ACC112 (cell line): ENCODE measurements around the gene TCF12.

Experiments
- H2AFZ ChIP-seq: fragments of 200-600 bp; sonication (generic); one replicate; pipeline ENCODE4 v1.6.0; 2017; ENCODE audit warnings: antibody characterized with exemption, low read length; ENCODE audit not compliant: unreplicated experiment
- H3K27ac ChIP-seq: fragments of 200-600 bp; sonication (generic); 2 replicates; pipeline ENCODE4 v1.5.1; 2014; ENCODE audit warnings: low read depth, mild to moderate bottlenecking, antibody characterized with exemption, low read length, moderate library complexity
- H3K27me3 ChIP-seq: fragments of 200-600 bp; sonication (generic); 2 replicates; pipeline ENCODE4 v1.6.1; 2014; ENCODE audit warnings: mild to moderate bottlenecking, antibody characterized with exemption, low read length, moderate library complexity, mixed read lengths; ENCODE audit not compliant: insufficient read depth
- H3K36me3 ChIP-seq: fragments of 200-600 bp; sonication (generic); 2 replicates; pipeline ENCODE4 v1.6.1; 2016; ENCODE audit warnings: mild to moderate bottlenecking, antibody characterized with exemption, low read length, moderate library complexity, mixed read lengths; ENCODE audit not compliant: insufficient read depth
- H3K4me1 ChIP-seq: fragments of 200-600 bp; sonication (generic); one replicate; pipeline ENCODE4 v1.6.1; 2016; ENCODE audit warnings: low read length, mixed read lengths; ENCODE audit not compliant: insufficient read depth, unreplicated experiment, control insufficient read depth
- H3K4me3 ChIP-seq: fragments of 200-600 bp; sonication (generic); 2 replicates; pipeline ENCODE4 v1.5.1; 2014; ENCODE audit warnings: mild to moderate bottlenecking, low read depth, low read length
- H3K79me2 ChIP-seq: fragments of 200-600 bp; sonication (generic); one replicate; pipeline ENCODE4 v1.6.0; 2016; ENCODE audit warnings: low read length; ENCODE audit not compliant: control insufficient read depth, unreplicated experiment, insufficient read depth

TCF12 gene

DNA sequence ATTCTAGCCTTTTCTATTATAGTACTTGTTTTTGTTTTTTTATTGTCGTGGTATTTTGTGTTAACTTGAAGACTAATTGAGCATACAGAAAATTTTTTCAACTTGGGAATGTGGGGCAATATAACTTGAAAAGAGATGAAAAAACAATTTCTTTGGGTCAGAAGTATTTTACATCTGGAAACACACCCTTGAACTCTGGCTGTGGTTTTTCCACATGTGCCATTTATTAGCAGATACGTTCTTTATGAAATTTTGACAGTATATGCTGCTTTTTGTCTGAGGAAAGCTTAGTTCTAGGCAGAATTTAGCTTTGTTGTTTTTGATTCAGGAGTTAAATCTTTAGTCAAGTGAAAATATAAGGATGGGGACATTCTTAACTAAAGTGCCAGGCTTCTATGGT lies 44.7 kb downstream of the TCF12 start:
- no peak overlapping the region for H3K4me3 ChIP-seq
- H3K4me1 ChIP-seq, result no peaks in the 10 kb centered on the region
- peaks cover 60% of the 10 kb centered on the region for H3K79me2 ChIP-seq
- H3K27me3 ChIP-seq, result no peaks in the 10 kb centered on the region
- H2AFZ ChIP-seq, result no peak overlapping the region
- H3K36me3 ChIP-seq, result no peaks in the 10 kb centered on the region
- H3K27ac ChIP-seq, result no peak overlapping the region

GRCh38 chr15:56963710-56964109 lies 45.3 kb downstream of the TCF12 start:
- Histone ChIP-seq H2AFZ (no peak overlapping the region), H3K27me3 (no peaks in the 10 kb centered on the region), H3K27ac (no peak overlapping the region), H3K79me2 (peaks cover 62% of the 10 kb centered on the region), H3K4me3 (no peak overlapping the region), H3K4me1 (no peaks in the 10 kb centered on the region), H3K36me3 (no peaks in the 10 kb centered on the region)

DNA sequence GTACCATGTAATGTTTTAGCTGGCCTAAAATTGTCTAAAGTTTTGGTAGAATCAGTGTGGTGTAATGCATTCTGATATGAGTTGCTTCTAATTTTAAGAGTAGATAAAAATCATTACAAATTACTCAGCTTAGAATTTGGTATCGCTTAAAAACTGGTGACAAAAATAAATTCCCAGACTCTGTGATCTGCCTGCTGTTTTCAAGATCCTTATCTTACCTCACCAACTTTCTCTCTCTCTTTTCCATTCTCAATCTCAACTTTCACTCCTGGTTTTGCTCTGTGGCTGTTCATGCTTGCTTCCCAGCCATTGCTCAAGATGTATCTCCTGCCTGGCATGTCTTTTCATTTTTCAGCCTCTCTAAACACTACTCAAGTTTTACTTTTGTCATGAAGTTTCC lies 45.7 kb downstream of the TCF12 start:
- Histone ChIP-seq H2AFZ (no peak overlapping the region), H3K4me1 (no peaks in the 10 kb centered on the region), H3K27ac (no peak overlapping the region), H3K27me3 (no peaks in the 10 kb centered on the region), H3K79me2 (peaks cover 66% of the 10 kb centered on the region), H3K36me3 (no peaks in the 10 kb centered on the region), H3K4me3 (no peak overlapping the region)

- H3K4me1 ChIP-seq, result no peaks in the 10 kb centered on the region
- no peak overlapping the region for H2AFZ ChIP-seq
- H3K27me3 ChIP-seq, result no peaks in the 10 kb centered on the region
- H3K4me3 ChIP-seq, result no peak overlapping the region
- H3K27ac ChIP-seq, result no peak overlapping the region
- H3K79me2 ChIP-seq, result peaks cover 65% of the 10 kb centered on the region
- H3K36me3 ChIP-seq, result no peaks in the 10 kb centered on the region
Measured at GRCh38 chr15:56965231-56966013, 47.0 kb downstream of the TCF12 start.

GRCh38 chr15:56967336-56967735 lies 48.9 kb downstream of the TCF12 start:
- Histone ChIP-seq H3K27ac (no peak overlapping the region), H3K4me1 (no peaks in the 10 kb centered on the region), H3K4me3 (no peak overlapping the region), H2AFZ (no peak overlapping the region), H3K36me3 (no peaks in the 10 kb centered on the region), H3K79me2 (peaks cover 70% of the 10 kb centered on the region), H3K27me3 (no peaks in the 10 kb centered on the region)

- peaks cover 70% of the 10 kb centered on the region for H3K79me2 ChIP-seq
- H3K4me1 ChIP-seq, result no peaks in the 10 kb centered on the region
- no peak overlapping the region for H3K27ac ChIP-seq
- H3K27me3 ChIP-seq, result no peaks in the 10 kb centered on the region
- no peak overlapping the region for H3K4me3 ChIP-seq
- H3K36me3 ChIP-seq, result no peaks in the 10 kb centered on the region
- H2AFZ ChIP-seq, result no peak overlapping the region
Measured at GRCh38 chr15:56968256-56968655, 49.8 kb downstream of the TCF12 start.

GRCh38 chr15:56968821-56969220 lies 50.4 kb downstream of the TCF12 start:
- Histone ChIP-seq H3K79me2 (peaks cover 69% of the 10 kb centered on the region), H3K27me3 (no peaks in the 10 kb centered on the region), H3K4me3 (no peak overlapping the region), H3K36me3 (no peaks in the 10 kb centered on the region), H3K27ac (no peak overlapping the region), H3K4me1 (no peaks in the 10 kb centered on the region), H2AFZ (no peak overlapping the region)

DNA sequence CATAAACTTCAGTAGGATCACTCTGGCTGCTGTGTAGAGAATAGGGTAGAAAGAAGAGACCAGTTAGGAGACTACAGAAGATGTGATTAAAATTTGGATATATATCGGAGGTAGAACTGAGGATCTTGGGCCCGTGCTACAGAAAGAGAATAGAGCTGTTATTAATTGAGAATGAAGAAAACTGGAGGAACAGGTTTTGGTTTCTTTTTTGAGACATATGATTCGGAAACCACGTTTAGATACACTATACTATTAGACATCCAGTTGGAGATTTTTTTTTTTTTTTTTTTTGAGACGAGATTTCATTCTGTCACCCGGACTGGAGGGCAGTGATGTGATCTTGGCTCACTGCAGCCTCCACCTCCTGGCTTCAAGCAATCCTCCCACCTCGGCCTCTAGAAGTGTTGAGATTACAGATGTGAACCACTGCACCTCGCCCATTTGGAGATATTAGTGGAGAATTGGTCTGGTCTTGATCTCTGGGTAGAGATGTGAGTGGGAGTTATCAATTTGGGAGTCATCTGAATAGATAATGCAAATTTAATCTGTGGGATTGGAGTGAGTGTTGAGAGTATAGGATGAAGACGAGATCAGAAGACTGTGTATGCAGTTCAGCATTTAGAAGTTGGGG lies 50.9 kb downstream of the TCF12 start:
- Histone ChIP-seq H3K4me1 (no peaks in the 10 kb centered on the region), H3K27me3 (no peaks in the 10 kb centered on the region), H3K79me2 (peaks cover 68% of the 10 kb centered on the region), H3K27ac (no peak overlapping the region), H2AFZ (no peak overlapping the region), H3K4me3 (no peak overlapping the region), H3K36me3 (no peaks in the 10 kb centered on the region)

GRCh38 chr15:56971571-56971970 lies 53.1 kb downstream of the TCF12 start:
- Histone ChIP-seq H3K4me1 (no peaks in the 10 kb centered on the region), H2AFZ (no peak overlapping the region), H3K36me3 (no peaks in the 10 kb centered on the region), H3K27ac (no peak overlapping the region), H3K4me3 (no peak overlapping the region), H3K27me3 (no peaks in the 10 kb centered on the region), H3K79me2 (peaks cover 56% of the 10 kb centered on the region)

DNA sequence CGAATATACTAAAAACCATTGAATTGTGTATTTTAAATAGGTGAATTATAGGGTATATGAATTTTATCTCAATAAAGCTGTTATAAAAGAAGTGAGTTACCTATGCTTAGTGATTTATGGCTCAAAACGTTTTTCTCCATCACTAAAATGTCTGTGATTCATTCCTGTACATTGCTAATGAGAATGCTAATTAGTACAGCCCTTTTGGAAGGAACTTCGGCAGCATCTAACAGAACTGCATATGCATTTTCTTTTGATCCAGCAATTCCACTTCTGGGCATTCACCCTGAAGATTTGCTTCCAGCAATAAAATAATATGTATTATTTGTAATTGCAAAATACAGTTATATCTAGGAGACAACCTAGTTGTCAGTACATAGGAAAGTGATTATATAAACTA lies 53.6 kb downstream of the TCF12 start:
- no peaks in the 10 kb centered on the region for H3K36me3 ChIP-seq
- no peak overlapping the region for H3K27ac ChIP-seq
- no peaks in the 10 kb centered on the region for H3K27me3 ChIP-seq
- H3K4me1 ChIP-seq, result no peaks in the 10 kb centered on the region
- H3K79me2 ChIP-seq, result peaks cover 58% of the 10 kb centered on the region
- H3K4me3 ChIP-seq, result no peak overlapping the region
- H2AFZ ChIP-seq, result no peak overlapping the region

DNA sequence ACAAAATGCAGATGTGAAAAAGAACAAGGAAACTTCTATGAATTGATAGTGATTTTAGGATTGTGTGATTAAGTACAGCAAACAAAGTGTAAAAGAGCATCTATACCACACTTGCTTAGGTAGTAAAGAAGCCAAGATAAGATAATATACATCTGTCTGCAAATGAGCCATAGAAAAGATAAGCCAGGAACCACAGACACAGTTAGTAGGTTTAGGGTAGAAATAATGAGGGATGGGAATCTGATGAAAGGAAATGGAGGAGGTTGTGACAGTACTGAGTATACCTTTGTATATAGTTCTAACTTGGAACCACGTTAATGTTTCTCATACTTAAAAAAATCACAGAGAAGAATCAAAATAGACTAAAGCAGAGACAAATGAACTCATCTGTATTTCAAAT lies 54.0 kb downstream of the TCF12 start:
- Histone ChIP-seq H3K27ac (no peak overlapping the region), H3K79me2 (peaks cover 57% of the 10 kb centered on the region), H3K27me3 (no peaks in the 10 kb centered on the region), H3K4me3 (no peak overlapping the region), H3K4me1 (no peaks in the 10 kb centered on the region), H2AFZ (no peak overlapping the region), H3K36me3 (no peaks in the 10 kb centered on the region)
